Caco-2 (cell line): Measurements from ENCODE around the gene ZNF888. TPM values are rescaled to one million over a fixed set of nuclear protein-coding genes. Genes with fewer than 3 reads are reported as not detected.
"Not testable (repeated sequence)": the region's sequence is repeated elsewhere in the genome, so short reads cannot be mapped to it uniquely, and the experiment has no call there.

Experiments used
- BruUV-seq: library from RNA; stranded (reverse); fragments of 400-500 nt; replicated peaks from 2 replicates; lab custom pipeline; 2021; lab: Mats Ljungman, UMichigan
- CTCF ChIA-PET: fragments of 300-600 bp; sonication (Branson Sonifier 250); formaldehyde crosslinking; loops from one replicate; lab custom pipeline; 2022; ENCODE audit warnings: antibody characterized with exemption; lab: Charles Lee
- POLR2A ChIA-PET: fragments of 300-600 bp; sonication (Branson Sonifier 250); formaldehyde crosslinking; loops from one replicate; lab custom pipeline; 2022; ENCODE audit warnings: antibody characterized with exemption; lab: Charles Lee
- DNase-seq, 2 experiments: peaks; one replicate each; pipeline versions ENCODE4 v3.0.0 to v3.0.0-alpha.2; 2020 to 2022
- H3K27me3 ChIP-seq: replicated peaks from 2 replicates; pipeline ENCODE4 v1.6.0; 2011; ENCODE audit warnings: low read length; ENCODE audit not compliant: control insufficient read depth, insufficient read depth
- H3K36me3 ChIP-seq: 2 replicates; pipeline ENCODE4 v1.5.1; 2011; ENCODE audit warnings: low read length; ENCODE audit not compliant: control insufficient read depth, insufficient read depth
- H3K4me1 ChIP-seq: fragments of 250-450 bp; sonication (Bioruptor Pico); 2 replicates; pipeline ENCODE4 v1.5.1; 2020; ENCODE audit warnings: mild to moderate bottlenecking
- H3K4me3 ChIP-seq: 2 replicates; pipeline ENCODE4 v1.5.1; 2011; ENCODE audit warnings: low read depth, mild to moderate bottlenecking, control low read depth, low read length
- H3K9me3 ChIP-seq: fragments of 250-450 bp; sonication (Bioruptor Pico); 2 replicates; pipeline ENCODE4 v1.5.1; 2020; ENCODE audit warnings: mild to moderate bottlenecking, moderate library complexity
- H3K27ac Mint-ChIP-seq: one replicate; pipeline ENCODE4 v1.8.0; 2022; ENCODE audit warnings: mixed read lengths; ENCODE audit not compliant: unreplicated experiment
- H3K27me3 Mint-ChIP-seq: one replicate; pipeline ENCODE4 v1.8.0; 2022; ENCODE audit warnings: mixed read lengths; ENCODE audit not compliant: insufficient read depth, unreplicated experiment
- H3K36me3 Mint-ChIP-seq: one replicate; pipeline ENCODE4 v1.8.0; 2022; ENCODE audit warnings: mild to moderate bottlenecking, mixed read lengths; ENCODE audit not compliant: insufficient read depth, unreplicated experiment
- H3K4me1 Mint-ChIP-seq: one replicate; pipeline ENCODE4 v1.8.0; 2022; ENCODE audit warnings: low read depth, mixed read lengths; ENCODE audit not compliant: unreplicated experiment
- H3K4me3 Mint-ChIP-seq: one replicate; pipeline ENCODE4 v1.8.0; 2022; ENCODE audit warnings: mild to moderate bottlenecking, moderate library complexity, mixed read lengths; ENCODE audit not compliant: unreplicated experiment
- H3K9me3 Mint-ChIP-seq: one replicate; pipeline ENCODE4 v1.8.0; 2022; ENCODE audit warnings: mixed read lengths; ENCODE audit not compliant: unreplicated experiment
- CTCF ChIP-seq, 2 experiments: fragments of 200-600 bp in 1 of 2; IDR thresholded peaks; 1 replicate in 1 of 2; 2 replicates in 1 of 2; pipeline versions ENCODE4 v1.5.1 to v1.8.0; 2011 to 2022; ENCODE audit warnings: antibody characterized with exemption in 1 of 2, control low read depth in 1 of 2, inconsistent platforms in 1 of 2, low read depth in 1 of 2, low read length in 1 of 2, mild to moderate bottlenecking in 1 of 2, moderate library complexity in 1 of 2; ENCODE audit not compliant: insufficient read depth in 1 of 2, severe bottlenecking in 1 of 2, unreplicated experiment in 1 of 2
- intact Hi-C: fragments of 100-400 bp; cut with micrococcal nuclease; formaldehyde crosslinking; loops from one replicate; pipeline ENCODE4 v1.10.0; 2022; ENCODE audit not compliant: unreplicated experiment
- total RNA-seq: library from RNA; stranded (reverse); gene quantifications from 2 replicates; pipeline ENCODE4 v1.2.3, GENCODE V29; 2022

Gene ZNF888
- total RNA-seq, 1 experiment from 2014 or later: 7.3 TPM

DNA sequence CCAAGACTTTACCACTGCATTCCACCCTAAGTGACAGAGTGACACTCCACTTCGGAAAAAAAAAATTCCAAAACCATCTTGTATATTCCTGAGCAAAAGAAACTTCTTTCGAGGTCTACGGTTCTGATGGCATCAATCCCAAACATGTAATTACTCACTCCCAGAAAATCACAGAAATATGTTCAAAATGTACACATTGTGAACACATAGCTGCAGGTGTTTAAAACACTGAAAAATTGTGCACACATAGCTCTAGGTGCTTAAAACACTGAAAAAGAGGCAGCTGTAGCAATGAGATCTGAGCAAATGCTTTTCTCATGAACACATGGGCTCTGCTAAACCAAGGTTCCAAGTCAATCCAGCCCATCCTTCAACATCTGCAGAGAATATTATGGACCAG is 51.8 kb downstream of the ZNF888 start:
- Histone ChIP-seq H3K9me3 (peaks cover 25% of the 10 kb centered on the region), H3K27me3 (no peaks in the 10 kb centered on the region), H3K4me3 (no peak overlapping the region), H3K36me3 (no peaks in the 10 kb centered on the region), H3K4me1 (peaks cover 15% of the 10 kb centered on the region)
- H3K27ac Mint-ChIP-seq: no peak overlapping the region
- H3K36me3 Mint-ChIP-seq: peaks cover 14% of the 10 kb centered on the region
- H3K4me3 Mint-ChIP-seq: no peak overlapping the region
- no TSS peak for BruUV-seq
- peaks cover 40% of the 10 kb centered on the region for H3K9me3 Mint-ChIP-seq
- ChIA-PET POLR2A (no interaction called here), CTCF (no interaction called here)
- H3K4me1 Mint-ChIP-seq: peaks cover 5% of the 10 kb centered on the region
- TF ChIP-seq CTCF (IDR thresholded peaks at IDR 0.05; ENCODE audit: insufficient read depth in 1 of 2, low read depth in 1 of 2, low read length in 1 of 2, severe bottlenecking in 1 of 2, unreplicated experiment in 1 of 2): no peak
- no peak for DNase-seq
- no peaks in the 10 kb centered on the region for H3K27me3 Mint-ChIP-seq
- intact Hi-C loops: no loop called here

DNA sequence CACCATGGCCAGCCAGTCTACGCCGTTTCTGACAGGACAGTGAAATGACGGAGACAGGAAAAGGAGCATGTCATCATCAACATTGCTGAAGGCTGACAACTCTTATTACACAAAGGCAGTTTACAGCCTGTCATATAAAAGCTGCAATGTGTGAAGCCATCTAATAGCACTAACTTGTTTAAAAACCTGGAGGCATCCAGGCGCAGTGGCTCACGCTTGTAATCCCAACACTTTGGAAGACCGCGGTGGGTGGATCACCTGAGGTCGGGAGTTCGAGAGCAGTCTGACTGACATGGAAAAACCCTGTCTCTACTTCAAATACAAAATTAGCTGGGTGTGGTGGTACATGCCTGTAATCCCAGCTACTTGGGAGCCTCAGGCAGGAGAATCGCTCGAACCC is 55.2 kb downstream of the ZNF888 start:
- intact Hi-C loops, H3K4me1 Mint-ChIP-seq, POLR2A ChIA-PET, BruUV-seq, H3K4me3 Mint-ChIP-seq, H3K4me3 ChIP-seq, H3K4me1 ChIP-seq, H3K36me3 ChIP-seq, H3K27me3 ChIP-seq, H3K27me3 Mint-ChIP-seq: not testable (repeated sequence)
- Mint-ChIP-seq H3K9me3 (peaks cover 30% of the 10 kb centered on the region), H3K27ac (peak overlapping the region; percentile 7), H3K36me3 (peaks cover 11% of the 10 kb centered on the region)
- H3K9me3 ChIP-seq: peaks cover 28% of the 10 kb centered on the region
- CTCF ChIA-PET: interaction anchor here (0.6 kb wide), 1 partner anchor 58 kb away, joined by 3 read pairs; no protein-coding TSS in a partner anchor
- peak in 1 of 2 experiments; percentile 37 for DNase-seq

GRCh38 chr19:52857378-52858191 is 65.6 kb downstream of the ZNF888 start, which contains the start of gene ZNF468:
Gene ZNF468, minus strand, starts transcription at chr19:52857619. Its CDS starts 3,347 bp downstream, at chr19:52854272.
- intact Hi-C loops, H3K4me1 ChIP-seq, H3K27me3 ChIP-seq, CTCF ChIA-PET, H3K36me3 ChIP-seq, H3K9me3 ChIP-seq, H3K27me3 Mint-ChIP-seq, BruUV-seq: not testable (repeated sequence)
- POLR2A ChIA-PET: interaction anchor here (0.6 kb wide), 1 partner anchor 419 kb away, joined by 3 read pairs; no protein-coding TSS in a partner anchor
- H3K9me3 Mint-ChIP-seq: peaks cover 11% of the 10 kb centered on the region
- peak within 1 kb of the TSS; percentile 74 for H3K4me3 ChIP-seq
- DNase-seq: peak; percentile 86 to 90
- H3K36me3 Mint-ChIP-seq: peaks cover 44% of the 10 kb centered on the region
- peaks cover 15% of the 10 kb centered on the region for H3K4me1 Mint-ChIP-seq
- peak within 1 kb of the TSS; percentile 81 for H3K27ac Mint-ChIP-seq
- peak within 1 kb of the TSS; percentile 84 for H3K4me3 Mint-ChIP-seq

GRCh38 chr19:52856540-52857377 is 66.5 kb downstream of the ZNF888 start:
- DNase-seq: peak in 1 of 2 experiments; percentile 11
- POLR2A ChIA-PET, H3K27me3 ChIP-seq, H3K4me1 ChIP-seq, H3K36me3 ChIP-seq, H3K9me3 ChIP-seq, CTCF ChIA-PET, H3K27me3 Mint-ChIP-seq, intact Hi-C loops: not testable (repeated sequence)
- Mint-ChIP-seq H3K4me3 (peak overlapping the region; percentile 84), H3K27ac (peak overlapping the region; percentile 81), H3K9me3 (peaks cover 11% of the 10 kb centered on the region), H3K4me1 (peaks cover 15% of the 10 kb centered on the region), H3K36me3 (peaks cover 52% of the 10 kb centered on the region)
- TSS peak; percentile 56 for BruUV-seq
- peak overlapping the region; percentile 74 for H3K4me3 ChIP-seq

Other genes starting within 250 kb of the ZNF888 start
- 27.5 and 28.5 TPM in 2 replicates for gene ZNF611, start 188.4 kb downstream of the ZNF888 start, total RNA-seq
- gene ZNF600, start 136.6 kb downstream of the ZNF888 start, total RNA-seq: 18.8 and 21.1 TPM in 2 replicates
- 27.2 and 28.2 TPM in 2 replicates for gene ZNF28, start 101.8 kb downstream of the ZNF888 start, total RNA-seq
- gene ZNF468, start 65.8 kb downstream of the ZNF888 start, total RNA-seq: 29.1 and 35.8 TPM in 2 replicates
- gene ZNF320, start 25.8 kb downstream of the ZNF888 start, total RNA-seq: 14.7 and 15.5 TPM in 2 replicates
- 8.8 and 11.5 TPM in 2 replicates for gene ZNF816, start 39.5 kb upstream of the ZNF888 start, total RNA-seq
- gene ERVV-1, start 90.5 kb upstream of the ZNF888 start, total RNA-seq: not detected in 2 replicates
- gene ERVV-2, start 121.3 kb upstream of the ZNF888 start, total RNA-seq: 0.11 and 0.21 TPM in 2 replicates
- 30.6 and 33.3 TPM in 2 replicates for gene ZNF160, start 180.0 kb upstream of the ZNF888 start, total RNA-seq
- 12.5 and 14.9 TPM in 2 replicates for gene ZNF415, start 209.5 kb upstream of the ZNF888 start, total RNA-seq
- gene ZNF347, start 235.6 kb upstream of the ZNF888 start, total RNA-seq: 1.3 and 2.2 TPM in 2 replicates